GM12874 (cell line): ENCODE results near the gene GFOD2.

Experiments used
- TF ChIP-seq, protein P1 (sequence below): IDR thresholded peaks from 2 replicates; pipeline ENCODE4 v1.5.1; 2011; ENCODE audit warnings: low read depth, mild to moderate bottlenecking, control low read depth, low read length, moderate library complexity; ENCODE audit not compliant: insufficient read depth

Gene GFOD2

DNA sequence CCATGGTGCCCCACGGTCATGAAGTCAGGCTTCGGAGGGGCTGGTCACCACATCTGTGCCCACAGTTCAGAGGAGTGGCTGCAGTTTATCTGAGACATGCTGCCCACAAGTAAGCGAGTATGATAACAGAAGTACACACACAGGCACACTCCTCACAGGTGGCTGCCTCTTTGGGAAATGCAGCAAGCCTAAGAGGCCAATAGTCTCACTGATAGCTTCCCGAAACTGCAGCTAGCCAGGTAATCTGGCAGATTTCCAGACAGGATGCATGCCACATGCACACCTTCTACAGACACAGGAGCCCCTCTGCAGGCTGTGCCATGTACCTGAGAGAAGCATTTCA lies 12.6 kb upstream of the GFOD2 start:
- TF ChIP-seq, protein P1, sequence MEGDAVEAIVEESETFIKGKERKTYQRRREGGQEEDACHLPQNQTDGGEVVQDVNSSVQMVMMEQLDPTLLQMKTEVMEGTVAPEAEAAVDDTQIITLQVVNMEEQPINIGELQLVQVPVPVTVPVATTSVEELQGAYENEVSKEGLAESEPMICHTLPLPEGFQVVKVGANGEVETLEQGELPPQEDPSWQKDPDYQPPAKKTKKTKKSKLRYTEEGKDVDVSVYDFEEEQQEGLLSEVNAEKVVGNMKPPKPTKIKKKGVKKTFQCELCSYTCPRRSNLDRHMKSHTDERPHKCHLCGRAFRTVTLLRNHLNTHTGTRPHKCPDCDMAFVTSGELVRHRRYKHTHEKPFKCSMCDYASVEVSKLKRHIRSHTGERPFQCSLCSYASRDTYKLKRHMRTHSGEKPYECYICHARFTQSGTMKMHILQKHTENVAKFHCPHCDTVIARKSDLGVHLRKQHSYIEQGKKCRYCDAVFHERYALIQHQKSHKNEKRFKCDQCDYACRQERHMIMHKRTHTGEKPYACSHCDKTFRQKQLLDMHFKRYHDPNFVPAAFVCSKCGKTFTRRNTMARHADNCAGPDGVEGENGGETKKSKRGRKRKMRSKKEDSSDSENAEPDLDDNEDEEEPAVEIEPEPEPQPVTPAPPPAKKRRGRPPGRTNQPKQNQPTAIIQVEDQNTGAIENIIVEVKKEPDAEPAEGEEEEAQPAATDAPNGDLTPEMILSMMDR = no peak

DNA sequence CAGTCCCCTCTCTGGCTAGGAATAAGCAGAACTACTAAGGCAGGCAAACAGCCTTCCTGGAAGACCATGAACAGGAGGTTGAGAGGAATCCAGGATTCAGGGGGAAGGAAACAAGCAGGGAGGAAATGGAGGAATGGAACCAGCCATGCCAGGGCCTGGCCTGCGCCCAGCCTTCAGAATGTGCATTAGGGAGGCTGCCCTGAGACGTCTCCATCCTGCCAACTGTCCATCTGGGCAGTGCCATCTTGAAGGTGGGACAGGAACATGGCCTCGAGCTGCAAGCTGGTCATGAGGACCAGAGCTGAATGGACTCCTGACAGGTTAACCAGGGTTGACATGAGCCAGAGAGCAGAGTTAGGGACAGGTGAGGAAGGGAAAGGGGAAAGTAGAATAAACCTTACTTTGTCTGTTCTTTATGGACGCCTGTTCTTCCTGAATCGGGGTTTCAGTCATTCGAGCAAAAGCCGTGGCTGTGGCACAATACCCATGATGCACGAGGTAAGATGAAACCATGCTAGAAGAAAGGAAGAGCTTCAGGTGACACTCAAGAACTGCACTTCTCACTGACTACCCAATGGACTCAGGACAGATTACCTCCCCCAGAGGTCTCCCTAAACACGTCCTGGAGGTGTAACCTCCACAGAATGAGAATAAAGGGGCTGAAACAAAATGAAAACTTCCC lies 12.1 kb upstream of the GFOD2 start:
- TF ChIP-seq, protein P1 = no peak

DNA sequence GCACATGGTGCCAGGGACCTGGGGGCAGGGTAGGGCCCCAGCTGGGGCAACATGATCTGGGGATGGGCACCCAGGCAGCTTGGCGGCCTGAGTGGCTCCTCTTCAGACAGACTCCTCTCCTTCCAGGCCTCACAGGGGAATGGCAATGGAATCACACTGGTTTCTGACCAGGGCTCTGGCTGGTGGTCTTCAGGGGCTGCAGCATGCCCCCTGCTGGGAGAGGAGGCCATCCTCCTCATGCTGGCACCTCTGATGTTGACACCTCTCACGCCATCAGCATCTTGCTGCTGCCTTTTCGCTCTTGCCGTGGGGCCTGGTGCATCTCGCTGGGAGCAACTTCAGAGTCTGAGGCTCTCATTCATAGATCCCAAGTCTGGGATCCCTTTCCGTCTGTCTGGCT lies 11.2 kb upstream of the GFOD2 start:
- TF ChIP-seq, protein P1 = no peak

DNA sequence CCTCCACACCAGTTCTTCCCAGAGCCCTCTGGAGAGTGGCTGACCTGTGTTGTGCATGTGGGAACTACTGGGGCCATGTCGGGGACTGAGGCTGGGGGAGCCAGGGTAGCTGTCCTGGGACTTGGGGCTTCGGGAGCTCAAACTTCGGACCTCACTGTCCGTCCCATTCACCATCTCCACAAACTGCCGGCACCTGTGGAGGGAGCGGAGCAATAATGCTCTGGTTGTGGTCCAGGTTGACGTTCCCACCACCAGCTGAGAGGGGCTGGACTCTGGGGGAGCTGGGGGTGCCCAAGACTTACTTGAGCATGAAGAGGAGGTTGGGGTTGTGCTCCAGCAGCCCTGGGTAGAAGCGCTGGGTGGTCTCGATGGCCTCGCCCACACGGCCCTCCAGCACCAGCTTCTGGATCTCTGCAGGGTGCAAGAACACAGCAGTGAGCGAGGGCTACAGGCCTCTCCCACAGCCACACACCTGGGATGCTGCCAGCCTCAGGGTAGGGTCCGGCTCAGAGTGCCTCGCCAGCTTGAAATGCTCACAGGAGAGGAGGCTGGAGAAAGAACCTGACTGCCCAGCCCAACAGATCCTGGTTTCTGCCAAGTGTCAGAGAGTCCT lies 10.6 kb upstream of the GFOD2 start:
- TF ChIP-seq, protein P1 = no peak

DNA sequence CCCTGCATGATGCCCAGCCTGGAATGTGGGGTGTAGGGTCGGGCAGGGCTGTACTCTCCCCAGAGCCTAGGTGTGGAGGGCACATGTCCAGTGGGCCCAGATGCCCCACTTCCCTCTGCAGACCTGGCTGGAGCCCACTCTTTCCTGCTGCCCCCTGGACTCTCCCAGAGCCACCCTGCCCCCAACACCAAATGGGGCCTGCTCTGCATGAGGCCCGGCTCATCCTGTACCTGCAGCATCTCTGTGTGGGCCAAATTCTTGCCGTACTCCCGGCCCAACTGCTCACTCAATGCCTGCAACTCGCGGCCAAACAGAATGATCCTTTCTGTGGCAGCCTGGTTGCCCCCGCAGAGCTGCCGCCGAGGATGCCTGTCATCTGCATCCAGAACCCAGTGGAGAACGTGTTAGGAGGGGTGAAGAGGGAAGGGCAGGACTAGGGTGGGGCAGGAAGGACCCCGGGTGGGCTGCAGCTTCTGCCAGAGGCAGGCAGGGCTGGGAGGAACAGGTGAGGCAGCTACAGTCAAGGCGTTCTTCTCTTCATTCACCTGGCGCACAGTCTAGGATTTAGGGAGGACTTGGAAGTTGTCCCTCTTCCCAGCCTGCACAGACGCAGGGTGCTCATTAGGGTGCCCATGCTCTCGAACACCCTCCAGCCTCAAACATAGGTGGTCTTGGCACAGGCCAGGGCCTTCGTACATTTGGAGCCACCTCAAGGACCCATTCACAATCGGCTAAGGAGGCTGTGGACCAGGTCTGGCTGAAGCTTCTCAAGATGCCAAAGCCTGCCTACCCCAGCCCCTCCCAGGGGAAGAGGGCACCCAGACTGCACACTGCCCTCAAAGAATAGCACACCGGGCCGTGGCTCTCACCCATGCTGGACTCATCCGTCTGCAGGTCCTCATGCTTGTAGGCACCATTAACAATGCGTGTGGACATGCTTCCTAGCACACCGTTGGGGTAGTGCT lies 8.7 kb upstream of the GFOD2 start:
- TF ChIP-seq, protein P1 = no peak

DNA sequence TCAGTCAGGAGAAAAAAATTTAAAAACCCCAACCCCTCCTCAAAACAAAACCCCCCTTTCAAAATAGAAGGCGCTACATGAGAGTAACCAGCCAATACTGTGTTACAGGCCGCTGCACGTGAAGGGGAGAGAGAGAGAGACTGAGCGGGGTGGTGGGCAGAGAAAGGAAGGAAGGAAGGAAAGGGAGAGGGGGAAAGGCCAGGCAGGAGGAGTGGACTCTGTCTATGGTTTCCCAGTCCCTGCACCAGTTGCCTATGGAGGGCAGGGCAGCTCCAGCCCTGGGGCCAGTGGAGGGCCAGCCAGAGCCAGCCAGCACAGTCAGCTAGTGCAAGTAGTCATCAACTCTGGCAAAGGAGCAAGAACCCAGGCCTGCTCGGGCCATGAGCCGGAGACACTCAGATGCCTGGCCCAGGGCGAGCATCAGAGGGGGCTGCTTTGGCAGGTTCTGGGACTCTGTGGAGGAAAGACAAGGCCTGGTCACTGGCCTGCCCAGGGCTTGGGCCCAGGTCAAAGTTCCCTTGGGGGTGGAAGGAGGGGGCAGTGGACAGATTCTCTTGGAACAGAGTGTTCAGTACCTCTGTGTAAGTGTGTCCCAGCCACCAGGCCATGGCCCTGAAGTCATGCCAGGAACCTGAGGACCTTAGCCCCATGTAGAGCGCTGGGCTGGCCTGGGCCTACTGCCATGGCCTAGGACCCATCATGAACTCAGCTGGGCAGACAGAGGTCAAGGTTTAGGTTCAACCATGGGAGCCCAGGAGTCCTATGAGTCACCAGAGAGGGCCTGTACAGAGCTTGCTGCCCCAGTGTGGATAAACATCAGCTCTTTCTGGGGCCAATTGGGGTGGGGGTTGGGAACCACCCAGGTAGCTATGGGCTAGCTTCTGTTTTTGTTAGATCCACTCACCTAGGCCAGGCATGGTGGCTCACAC lies 7.3 kb upstream of the GFOD2 start:
- TF ChIP-seq, protein P1 = no peak
